GM20431 (cell line): ENCODE measurements around the gene HHIPL2.

ENCODE experiments used
- in situ Hi-C: fragments of 300-500 bp; cut with MseI, MboI; formaldehyde crosslinking; loops from one replicate; pipeline ENCODE4 v1.15.0; 2020; ENCODE audit warnings: low sequenced_read_pairs; ENCODE audit not compliant: unreplicated experiment

The HHIPL2 gene

DNA sequence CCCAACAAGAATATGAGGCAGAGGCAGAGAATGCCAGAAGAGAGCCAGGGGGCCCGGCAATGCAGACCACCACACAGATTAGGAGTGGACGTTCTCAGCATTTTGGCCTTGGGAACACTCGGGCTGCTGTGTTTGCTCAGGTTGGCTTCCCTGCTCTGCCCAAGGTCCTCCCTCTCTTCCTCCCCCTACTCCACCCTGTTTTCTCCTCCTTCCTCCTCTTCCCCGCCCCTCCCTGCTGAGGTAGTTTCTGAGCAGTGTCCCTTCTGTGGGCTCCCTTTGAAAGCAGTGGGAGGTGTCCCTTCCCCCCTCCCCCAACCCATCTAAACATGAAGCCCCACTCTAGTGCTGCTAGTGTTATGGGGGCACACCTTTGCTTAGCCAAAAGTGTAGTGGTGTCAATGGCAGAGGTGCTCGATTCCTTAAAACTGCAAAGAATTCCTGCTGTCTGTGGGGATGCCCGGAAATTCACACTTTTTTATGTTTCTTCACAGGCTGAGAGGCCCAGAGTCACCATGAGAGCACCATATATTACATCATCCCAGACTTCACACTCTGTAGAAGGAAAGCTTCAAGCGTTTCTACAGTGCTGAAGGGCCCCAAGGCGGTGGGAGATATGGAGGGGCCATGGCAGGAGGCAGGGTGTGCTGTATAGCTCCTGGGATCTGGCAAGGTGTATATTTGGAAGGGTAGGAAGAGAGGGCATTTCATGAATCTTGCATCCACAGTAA, at the start of gene HHIPL2:
Gene HHIPL2 (minus strand): TSS at position 161 of the 728 bp plus-strand sequence. CDS start 60 bp downstream, at position 101.
- in situ Hi-C loops: no loop called here

DNA sequence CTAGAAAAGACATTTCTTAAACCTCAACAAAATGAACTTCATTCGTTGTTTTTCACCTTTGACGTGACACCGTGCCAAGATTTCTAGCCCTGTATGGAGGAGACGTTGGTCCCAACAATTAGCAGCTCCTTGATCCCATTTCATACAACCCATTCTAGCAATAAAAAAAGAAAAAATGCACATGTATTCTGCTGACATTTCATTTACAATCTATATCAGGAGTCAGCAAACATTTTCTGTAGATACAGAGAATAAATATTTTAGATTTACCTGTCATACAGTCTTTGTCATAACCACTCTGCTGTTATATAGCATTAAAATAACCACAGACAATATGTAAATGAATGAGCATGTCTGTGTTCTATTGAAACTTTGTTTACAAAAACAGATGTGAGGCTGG, 48.8 kb upstream of the HHIPL2 start:
- in situ Hi-C loops: no loop called here

DNA sequence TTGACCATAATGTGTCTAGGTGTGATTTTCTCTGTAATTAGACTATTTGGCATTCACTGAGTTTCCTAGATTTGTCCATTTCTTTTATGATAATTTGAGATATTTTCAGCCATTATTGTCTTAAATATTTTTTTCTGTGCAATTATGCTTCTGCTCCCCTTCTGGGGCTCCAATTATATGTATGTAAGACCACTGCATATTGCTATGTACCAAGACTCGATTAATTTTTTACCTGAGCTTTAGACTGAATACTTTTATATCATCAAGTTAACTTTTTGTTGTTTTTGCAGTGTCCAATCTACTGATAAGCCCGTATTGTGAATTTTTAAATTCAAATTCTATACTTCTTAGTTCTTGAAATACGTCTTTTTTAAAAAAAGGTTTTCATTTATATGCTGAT, 46.9 kb upstream of the HHIPL2 start:
- in situ Hi-C loops: no loop called here

DNA sequence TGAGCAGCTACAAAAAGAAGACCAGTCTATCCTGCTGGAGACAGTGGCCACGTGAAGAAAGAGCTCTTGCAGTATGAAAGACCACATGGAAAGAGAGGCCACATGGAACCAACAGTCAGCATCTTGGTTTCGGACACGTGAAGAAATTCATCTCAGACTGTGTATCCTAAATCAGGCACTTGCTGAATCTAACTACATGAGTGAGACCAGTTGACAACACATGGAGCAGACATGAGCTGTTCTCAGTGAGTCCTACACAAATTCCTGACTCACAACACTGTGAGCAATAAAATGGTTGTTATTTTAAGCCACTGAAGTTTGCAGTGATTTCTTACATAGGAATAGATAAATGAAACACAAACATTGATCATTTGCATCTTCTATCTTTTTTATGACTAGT, 44.3 kb upstream of the HHIPL2 start:
- in situ Hi-C loops: no loop called here

GRCh38 chr1:222589462-222590302, 41.8 kb upstream of the HHIPL2 start, which contains the start of gene TAF1A:
Gene TAF1A, minus strand, starts transcription at chr1:222589933.
- in situ Hi-C loops: no loop called here

- in situ Hi-C loops: no loop called here
Observed at GRCh38 chr1:222588135-222588534, 40.2 kb upstream of the HHIPL2 start.

DNA sequence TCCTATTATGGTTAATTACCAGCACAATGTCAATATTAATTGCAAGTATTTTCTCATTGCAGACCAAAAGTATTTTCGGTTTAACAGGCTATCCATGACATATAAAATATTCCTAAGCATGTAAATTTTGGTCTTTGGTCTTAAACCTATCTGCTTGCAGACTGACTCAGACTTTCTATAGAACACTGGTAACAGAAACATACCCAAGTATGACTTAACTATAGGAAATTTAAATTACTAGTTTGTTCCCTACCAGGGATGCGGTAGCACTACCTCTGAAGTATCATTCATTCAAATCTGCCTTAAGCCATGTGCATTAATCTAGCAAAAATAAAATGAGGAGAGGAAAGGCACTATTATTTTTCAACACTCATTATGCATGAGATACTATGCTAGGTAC, 38.9 kb upstream of the HHIPL2 start:
- in situ Hi-C loops: no loop called here

- in situ Hi-C loops: no loop called here
Observed at GRCh38 chr1:222583079-222583478, 35.2 kb upstream of the HHIPL2 start.

GRCh38 chr1:222582099-222582774, 34.3 kb upstream of the HHIPL2 start:
- in situ Hi-C loops: no loop called here

GRCh38 chr1:222579316-222579715, 31.4 kb upstream of the HHIPL2 start:
- in situ Hi-C loops: no loop called here

GRCh38 chr1:222570837-222571236, 22.9 kb upstream of the HHIPL2 start:
- in situ Hi-C loops: no loop called here

DNA sequence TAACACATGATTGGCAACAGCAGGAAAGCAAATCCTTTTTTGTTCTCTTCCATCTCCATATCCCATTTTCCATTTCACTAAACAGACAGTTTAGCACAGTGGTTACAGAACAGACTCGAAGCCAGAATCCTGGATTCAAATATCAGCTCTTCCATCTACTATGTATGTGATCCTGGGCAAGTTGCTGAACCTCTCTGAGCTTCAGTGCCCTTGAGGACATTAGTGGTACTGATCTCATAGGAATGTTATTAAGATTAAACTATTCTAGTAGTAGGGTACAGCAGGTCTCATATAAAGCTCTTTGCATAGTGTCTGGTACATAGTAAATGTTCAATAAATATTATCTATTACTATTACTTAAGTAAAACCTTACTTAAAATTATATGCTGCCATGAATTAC, 13.8 kb upstream of the HHIPL2 start:
- in situ Hi-C loops: no loop called here

- in situ Hi-C loops: no loop called here
Observed at GRCh38 chr1:222557574-222557973, 9.7 kb upstream of the HHIPL2 start.

DNA sequence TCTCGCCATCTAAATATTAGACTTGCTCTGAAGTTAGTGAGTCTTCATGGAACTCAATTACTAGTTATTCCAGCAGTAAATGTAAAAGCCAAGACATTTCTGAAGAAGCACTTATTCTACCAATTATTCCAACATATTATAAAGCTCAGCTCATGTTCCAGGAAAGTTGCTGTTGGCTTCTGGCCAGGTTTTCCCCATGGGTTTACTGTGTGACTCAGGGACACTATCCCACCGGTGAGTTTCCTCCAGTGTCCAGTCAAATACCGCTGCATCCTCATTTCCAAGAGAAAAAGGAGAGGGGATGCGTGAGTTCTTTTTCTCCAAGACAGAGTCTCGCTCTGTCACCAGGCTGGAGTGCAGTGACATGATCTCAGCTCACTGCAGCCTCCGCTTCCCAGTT, 9.2 kb upstream of the HHIPL2 start:
- in situ Hi-C loops: no loop called here

DNA sequence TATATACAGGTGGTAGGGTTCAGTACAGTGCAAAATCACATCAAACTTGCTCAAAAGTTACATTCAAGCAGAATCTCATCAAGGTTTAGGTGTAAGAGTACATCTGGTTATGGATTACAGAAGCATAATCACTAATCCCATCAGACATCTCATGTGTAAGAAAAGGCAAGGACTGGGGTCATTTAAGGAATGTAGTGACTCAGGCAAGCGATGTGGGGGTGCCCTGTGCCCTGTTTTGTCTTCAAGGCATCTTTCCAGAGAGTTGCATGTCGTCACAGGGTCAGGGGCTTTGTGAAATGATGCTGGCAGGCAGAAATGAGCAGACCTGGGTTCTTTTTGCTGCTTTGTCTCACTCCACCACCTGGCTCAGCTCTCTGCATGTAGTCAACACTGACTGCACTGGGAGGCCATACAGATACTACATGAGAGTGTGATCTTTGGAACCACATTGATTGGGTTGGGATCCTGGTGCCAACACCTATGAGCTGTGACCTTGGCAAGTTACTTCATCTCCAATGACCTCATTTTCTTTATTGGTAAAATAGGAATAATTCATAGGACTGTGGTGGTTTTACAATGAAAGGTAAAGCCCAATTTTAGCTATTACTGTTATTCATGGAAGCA, 8.2 kb upstream of the HHIPL2 start:
- in situ Hi-C loops: no loop called here

- in situ Hi-C loops: no loop called here
Observed at GRCh38 chr1:222554177-222554576, 6.3 kb upstream of the HHIPL2 start.

GRCh38 chr1:222552882-222553281, 5.0 kb upstream of the HHIPL2 start:
- in situ Hi-C loops: no loop called here

DNA sequence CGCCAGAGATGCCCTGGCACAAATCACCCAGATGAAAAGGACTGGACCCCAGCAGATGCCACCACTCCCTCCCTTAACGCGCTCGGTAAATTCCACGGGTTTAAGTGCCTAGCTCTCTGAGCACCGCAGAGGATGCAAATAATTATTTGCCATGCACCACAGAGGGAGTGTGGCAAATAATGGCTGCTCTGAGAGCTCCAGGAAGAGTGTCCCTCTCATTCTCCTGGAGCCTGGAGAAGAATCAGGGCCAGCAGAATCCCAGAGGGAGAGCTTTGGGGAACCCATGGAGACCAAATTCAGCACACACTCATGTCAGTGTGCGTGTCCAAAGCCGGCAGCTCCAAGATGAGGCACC, 667 bp downstream of the HHIPL2 start:
- in situ Hi-C loops: no loop called here

- in situ Hi-C loops: no loop called here
Observed at GRCh38 chr1:222546548-222547259, 1.2 kb downstream of the HHIPL2 start.

DNA sequence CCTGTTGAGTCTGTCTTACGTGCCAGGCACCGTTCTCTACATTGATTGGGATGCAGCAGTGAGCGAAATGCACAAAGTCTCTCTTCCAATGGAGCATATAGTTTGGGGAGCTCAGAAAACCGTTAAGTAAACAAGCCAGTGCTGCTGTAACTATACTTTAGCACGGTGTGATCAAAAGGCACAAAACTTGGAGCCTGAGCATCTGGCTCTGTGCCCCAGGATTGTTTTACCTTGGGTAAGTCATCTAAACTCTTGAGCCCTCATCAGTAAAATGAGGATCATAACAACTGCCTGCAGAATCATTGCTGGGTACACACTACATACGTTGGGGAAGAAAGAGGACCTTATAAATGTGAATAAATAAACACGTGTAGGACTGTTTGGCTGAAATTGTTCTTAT, 1.8 kb downstream of the HHIPL2 start:
- in situ Hi-C loops: no loop called here
